GM12878 (cell line): ENCODE results near the gene OR2AT4. TPM values are rescaled to one million over a fixed set of nuclear protein-coding genes. Genes with fewer than 3 reads are reported as not detected.

Experiments used
- ATAC-seq: fragments of 200-7000 bp; cut with Tn5 transposase; 3 replicates; pipeline ENCODE4 v1.9.1; 2020; ENCODE audit warnings: mild to moderate bottlenecking, moderate library complexity
- BruUV-seq: library from RNA; stranded (reverse); fragments of 400-500 nt; replicated peaks from 2 replicates; lab custom pipeline; 2021; lab: Mats Ljungman, UMichigan
- CTCF ChIA-PET: fragments of 300-600 bp; sonication (Branson Sonifier 250); formaldehyde crosslinking; extraction: SDS; loops from one replicate; lab custom pipeline; 2021; ENCODE audit warnings: inconsistent platforms; lab: Yijun Ruan, JAX
- POLR2A ChIA-PET: fragments of 350-600 bp; formaldehyde crosslinking; extraction: SDS; loops from one replicate; lab custom pipeline; 2021; ENCODE audit warnings: inconsistent platforms; lab: Charles Lee
- RAD21 ChIA-PET: fragments of 300-600 bp; sonication (Branson Sonifier 250); formaldehyde crosslinking; loops from one replicate; lab custom pipeline; 2023; ENCODE audit warnings: antibody characterized with exemption; ENCODE audit not compliant: unreplicated experiment; lab: Charles Lee
- SMC1A ChIA-PET: fragments of 300-600 bp; sonication (Branson Sonifier 250); formaldehyde crosslinking; loops from one replicate; lab custom pipeline; 2023; ENCODE audit not compliant: unreplicated experiment, uncharacterized antibody; lab: Charles Lee
- DNase-seq: peaks from one replicate; pipeline ENCODE4 v3.0.0-alpha.2; 2011; ENCODE audit warnings: low read depth, low spot score
- FAIRE-seq: peaks from 3 replicates; lab custom pipeline; 2011; peaks lifted over from hg19 to GRCh38; lab: Jason Lieb, UNC
- H2AFZ ChIP-seq: 2 replicates; pipeline ENCODE4 v1.6.0; 2011; ENCODE audit warnings: low read depth, low read length, control low read depth; ENCODE audit not compliant: control insufficient read depth
- H3K27ac ChIP-seq: 2 replicates; pipeline ENCODE4 v1.5.1; 2011; ENCODE audit warnings: control low read depth; ENCODE audit not compliant: control insufficient read depth, insufficient read depth
- H3K27me3 ChIP-seq, 2 experiments: replicated peaks in 1 of 2; 2 replicates each; pipeline versions ENCODE4 v1.6.0 to v1.6.1; 2011; ENCODE audit warnings: low read length in 1 of 2; ENCODE audit not compliant: control insufficient read depth in 2 of 2, insufficient read depth in 2 of 2
- H3K36me3 ChIP-seq, 2 experiments: 2 replicates each; pipeline ENCODE4 v1.5.1; 2011; ENCODE audit warnings: low read length in 1 of 2; ENCODE audit not compliant: control insufficient read depth in 2 of 2, insufficient read depth in 2 of 2
- H3K4me1 ChIP-seq: 2 replicates; pipeline ENCODE4 v1.6.1; 2011; ENCODE audit warnings: mild to moderate bottlenecking, low read length, moderate library complexity, mixed read lengths; ENCODE audit not compliant: control insufficient read depth, insufficient read depth
- H3K4me2 ChIP-seq: 2 replicates; pipeline ENCODE4 v1.6.0; 2011; ENCODE audit warnings: control low read depth; ENCODE audit not compliant: control insufficient read depth, insufficient read depth
- H3K4me3 ChIP-seq: fragments of 200-600 bp; sonication (generic); 2 replicates; pipeline ENCODE4 v1.5.1; 2016
- H3K79me2 ChIP-seq: 2 replicates; pipeline ENCODE4 v1.6.0; 2011; ENCODE audit warnings: low read length; ENCODE audit not compliant: control insufficient read depth, insufficient read depth
- H3K9ac ChIP-seq: 2 replicates; pipeline ENCODE4 v1.8.0; 2011; ENCODE audit warnings: low read length, control low read depth, mixed read lengths; ENCODE audit not compliant: control insufficient read depth, insufficient read depth
- H3K9me3 ChIP-seq: replicated peaks from 3 replicates; pipeline ENCODE4 v1.5.1; 2011; ENCODE audit warnings: mild to moderate bottlenecking, low read length; ENCODE audit not compliant: control insufficient read depth, insufficient read depth
- H4K20me1 ChIP-seq: 2 replicates; pipeline ENCODE4 v1.6.0; 2011; ENCODE audit not compliant: control insufficient read depth, insufficient read depth
- CREM ChIP-seq: IDR thresholded peaks from 2 replicates; pipeline ENCODE4 v1.6.1; 2014; ENCODE audit warnings: antibody characterized with exemption, low read depth
- KDM1A ChIP-seq: fragments of 200-600 bp; sonication (generic); IDR thresholded peaks from 2 replicates; pipeline ENCODE4 v1.6.1; 2016; ENCODE audit warnings: borderline replicate concordance
- ZBED1 ChIP-seq: IDR thresholded peaks from 2 replicates; pipeline ENCODE4 v1.6.1; 2016; ENCODE audit warnings: borderline replicate concordance
- ZNF622 ChIP-seq: fragments of 450-650 bp; IDR thresholded peaks from 2 replicates; pipeline ENCODE4 v1.6.1; 2017; ENCODE audit warnings: mild to moderate bottlenecking, inconsistent platforms
- WGBS: methylation state at CpG from one replicate; pipeline ENCODE4 v1.1.6; 2016; ENCODE audit warnings: low lambda C conversion rate; ENCODE audit not compliant: insufficient replicate concordance, insufficient coverage; ENCODE audit errors: missing lambda C conversion rate; 5-methylcytosine and 5-hydroxymethylcytosine counted together
- in situ Hi-C: fragments of 300-500 bp; cut with MboI; formaldehyde crosslinking; loops from 9 replicates; pipeline ENCODE4 v1.14.3; 2018; ENCODE audit warnings: mixed read lengths
- intact Hi-C: fragments of 100-400 bp; cut with micrococcal nuclease; formaldehyde crosslinking; loops from one replicate; pipeline ENCODE4 v1.14.2; 2022; ENCODE audit not compliant: unreplicated experiment
- polyA plus RNA-seq, 11 experiments: library from polyadenylated mRNA; depleted of rRNA in 4 of 11; unstranded in 6 of 11; stranded (reverse) in 5 of 11; fragments of >200 nt; fragmentation: Nextera tagmentation in 4 of 11; fragmentation: Illumina TruSeq in 1 of 11; extraction: Ambion mirVana in 4 of 11; extraction: Trizol in 1 of 11; gene quantifications; 1 replicate in 1 of 11; 2 replicates in 10 of 11; pipeline versions ENCODE4 v1.2.1 to v1.2.3, GENCODE V29; 2011 to 2016; ENCODE audit warnings: inconsistent platforms in 2 of 11, missing spikeins in 2 of 11, low read depth in 1 of 11
- total RNA-seq, 4 experiments: library from RNA; depleted of rRNA in 3 of 4; stranded (reverse); fragments of >200 nt in 3 of 4; fragmentation: Illumina TruSeq in 1 of 4; extraction: Trizol in 1 of 4; gene quantifications; 2 replicates each; pipeline versions ENCODE4 v1.2.1 to v1.2.3, GENCODE V29; 2013 to 2021
- TF ChIP-seq, protein P1 (sequence below): fragments of 450-650 bp; formaldehyde crosslinking; IDR thresholded peaks from 2 replicates; pipeline ENCODE4 v1.4.0; 2020; ENCODE audit warnings: mild to moderate bottlenecking, moderate library complexity

OR2AT4 gene
- total and polyA plus RNA-seq, 10 of the 15 experiments (the other 5 are each of a cell fraction or from before 2014, with no cell fraction given) = 0.01 TPM; not detected in 9

DNA sequence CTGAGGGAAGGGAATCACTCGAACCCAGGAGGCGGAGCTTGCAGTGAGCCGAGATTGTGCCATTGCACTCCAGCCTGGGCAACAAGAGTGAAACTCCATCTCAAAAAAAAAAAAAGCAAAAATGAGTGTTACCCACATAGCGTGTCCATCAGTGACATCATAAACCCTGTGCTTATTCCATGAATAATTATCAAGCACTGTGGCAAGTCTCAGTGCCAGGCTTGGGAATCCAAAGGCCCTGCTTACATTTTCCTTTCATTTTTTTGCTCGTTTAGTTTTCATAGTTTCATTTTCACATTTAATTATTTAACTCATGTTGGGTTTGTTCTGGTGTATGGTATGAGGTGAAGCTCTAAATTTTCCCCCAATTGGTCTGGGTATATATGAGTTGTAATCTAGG lies 61.4 kb downstream of the OR2AT4 start:
- in situ Hi-C loops = no loop called here
- CTCF ChIA-PET = interaction anchor here (1.0 to 6.4 kb wide), 8 partner anchors 9 to 170 kb away, joined by 3 to 47 read pairs (median 4); no protein-coding TSS in a partner anchor
- H3K79me2 ChIP-seq = no peaks in the 10 kb centered on the region
- no peak for TF ChIP-seq CREM
- TF ChIP-seq KDM1A = no peak
- TF ChIP-seq, protein P1, sequence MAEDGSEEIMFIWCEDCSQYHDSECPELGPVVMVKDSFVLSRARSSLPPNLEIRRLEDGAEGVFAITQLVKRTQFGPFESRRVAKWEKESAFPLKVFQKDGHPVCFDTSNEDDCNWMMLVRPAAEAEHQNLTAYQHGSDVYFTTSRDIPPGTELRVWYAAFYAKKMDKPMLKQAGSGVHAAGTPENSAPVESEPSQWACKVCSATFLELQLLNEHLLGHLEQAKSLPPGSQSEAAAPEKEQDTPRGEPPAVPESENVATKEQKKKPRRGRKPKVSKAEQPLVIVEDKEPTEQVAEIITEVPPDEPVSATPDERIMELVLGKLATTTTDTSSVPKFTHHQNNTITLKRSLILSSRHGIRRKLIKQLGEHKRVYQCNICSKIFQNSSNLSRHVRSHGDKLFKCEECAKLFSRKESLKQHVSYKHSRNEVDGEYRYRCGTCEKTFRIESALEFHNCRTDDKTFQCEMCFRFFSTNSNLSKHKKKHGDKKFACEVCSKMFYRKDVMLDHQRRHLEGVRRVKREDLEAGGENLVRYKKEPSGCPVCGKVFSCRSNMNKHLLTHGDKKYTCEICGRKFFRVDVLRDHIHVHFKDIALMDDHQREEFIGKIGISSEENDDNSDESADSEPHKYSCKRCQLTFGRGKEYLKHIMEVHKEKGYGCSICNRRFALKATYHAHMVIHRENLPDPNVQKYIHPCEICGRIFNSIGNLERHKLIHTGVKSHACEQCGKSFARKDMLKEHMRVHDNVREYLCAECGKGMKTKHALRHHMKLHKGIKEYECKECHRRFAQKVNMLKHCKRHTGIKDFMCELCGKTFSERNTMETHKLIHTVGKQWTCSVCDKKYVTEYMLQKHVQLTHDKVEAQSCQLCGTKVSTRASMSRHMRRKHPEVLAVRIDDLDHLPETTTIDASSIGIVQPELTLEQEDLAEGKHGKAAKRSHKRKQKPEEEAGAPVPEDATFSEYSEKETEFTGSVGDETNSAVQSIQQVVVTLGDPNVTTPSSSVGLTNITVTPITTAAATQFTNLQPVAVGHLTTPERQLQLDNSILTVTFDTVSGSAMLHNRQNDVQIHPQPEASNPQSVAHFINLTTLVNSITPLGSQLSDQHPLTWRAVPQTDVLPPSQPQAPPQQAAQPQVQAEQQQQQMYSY = no peak
- no peak for TF ChIP-seq ZBED1
- no peak for TF ChIP-seq ZNF622
- TF ChIP-seq, all 136 proteins: peak for 0
- Histone ChIP-seq H4K20me1 (no peaks in the 10 kb centered on the region), H3K4me3 (no peak overlapping the region), H3K4me2 (no peak overlapping the region), H3K27me3 (no peaks in the 10 kb centered on the region), H3K4me1 (peaks cover 10% of the 10 kb centered on the region; the same call in 1 of the 2 replicates), H3K9me3 (no peaks in the 10 kb centered on the region; the same call in 2 of the 3 replicates), H2AFZ (peak overlapping the region; percentile 25), H3K9ac (no peak overlapping the region), H3K27ac (no peak overlapping the region), H3K36me3 (no peaks in the 10 kb centered on the region)
- peak; percentile 19; the same call in 2 of the 3 replicates for ATAC-seq
- no peak for DNase-seq
- no TSS peak for BruUV-seq
- SMC1A ChIA-PET = interaction anchor here (1.0 to 2.2 kb wide), 3 partner anchors 12 to 105 kb away, joined by 3 to 6 read pairs (median 4); no protein-coding TSS in a partner anchor
- POLR2A ChIA-PET = no interaction called here
- WGBS = 76% methylated on average over 5 of the region's 5 CpGs
- intact Hi-C loops = no loop called here
- FAIRE-seq = no peak
- RAD21 ChIA-PET = interaction anchor here (1.0 kb wide), 1 partner anchor 106 kb away, joined by 3 read pairs; no protein-coding TSS in a partner anchor
